ENCODE data around the gene ARHGEF7. TPM values are rescaled to one million over a fixed set of nuclear protein-coding genes. Genes with fewer than 3 reads are reported as not detected.

The ARHGEF7 gene
- total RNA-seq, 1 donor from 2014 or later: 63.7 TPM

- H3K4me1 ChIP-seq: no peaks in the 10 kb centered on the region
- H3K36me3 ChIP-seq: peaks cover 97% of the 10 kb centered on the region
- H3K27ac ChIP-seq: no peak overlapping the region
- no peaks in the 10 kb centered on the region for H3K27me3 ChIP-seq (ENCODE audit: low read depth)
- no peak for ATAC-seq
- no peak overlapping the region for H3K4me3 ChIP-seq
- no peak for DNase-seq
- intact Hi-C loops (cut with DNase I): no loop called here
- H3K9me3 ChIP-seq: no peaks in the 10 kb centered on the region
- no peak for TF ChIP-seq CTCF (IDR thresholded peaks at IDR 0.05)
These were observed 160.3 kb downstream of the ARHGEF7 start for GRCh38 chr13:111275382-111275781.

GRCh38 chr13:111275995-111276618 is 161.0 kb downstream of the ARHGEF7 start:
- H3K4me1 ChIP-seq: no peaks in the 10 kb centered on the region
- no peak overlapping the region for H3K4me3 ChIP-seq
- intact Hi-C loops (cut with DNase I): no loop called here
- no peak overlapping the region for H3K27ac ChIP-seq
- H3K27me3 ChIP-seq (ENCODE audit: low read depth): no peaks in the 10 kb centered on the region
- peaks cover 97% of the 10 kb centered on the region for H3K36me3 ChIP-seq
- no peak for ATAC-seq
- no peak for DNase-seq
- no peak for TF ChIP-seq CTCF (IDR thresholded peaks at IDR 0.05)
- H3K9me3 ChIP-seq: no peaks in the 10 kb centered on the region

- no peak for ATAC-seq
- no peak overlapping the region for H3K4me3 ChIP-seq
- peaks cover 15% of the 10 kb centered on the region for H3K4me1 ChIP-seq
- no peaks in the 10 kb centered on the region for H3K9me3 ChIP-seq
- no peak for DNase-seq
- peaks cover 100% of the 10 kb centered on the region for H3K36me3 ChIP-seq
- intact Hi-C loops (cut with DNase I): no loop called here
- no peak for TF ChIP-seq CTCF (IDR thresholded peaks at IDR 0.05)
- H3K27me3 ChIP-seq (ENCODE audit: low read depth): no peaks in the 10 kb centered on the region
- H3K27ac ChIP-seq: no peak overlapping the region
These were observed 163.1 kb downstream of the ARHGEF7 start for GRCh38 chr13:111278258-111278657.

GRCh38 chr13:111278743-111279652 is 163.9 kb downstream of the ARHGEF7 start:
- DNase-seq (no peak), ATAC-seq (no peak)
- no peak for TF ChIP-seq CTCF (IDR thresholded peaks at IDR 0.05)
- no peak overlapping the region for H3K4me3 ChIP-seq
- H3K27me3 ChIP-seq (ENCODE audit: low read depth): no peaks in the 10 kb centered on the region
- H3K36me3 ChIP-seq: peaks cover 100% of the 10 kb centered on the region
- H3K4me1 ChIP-seq: peaks cover 15% of the 10 kb centered on the region
- H3K9me3 ChIP-seq: no peaks in the 10 kb centered on the region
- no peak overlapping the region for H3K27ac ChIP-seq
- intact Hi-C loops (cut with DNase I): no loop called here

- Histone ChIP-seq H3K27ac (no peak overlapping the region), H3K9me3 (no peaks in the 10 kb centered on the region), H3K4me3 (no peak overlapping the region), H3K36me3 (peaks cover 100% of the 10 kb centered on the region), H3K4me1 (peaks cover 15% of the 10 kb centered on the region), H3K27me3 (ENCODE audit: low read depth) (no peaks in the 10 kb centered on the region)
- intact Hi-C loops (cut with DNase I): no loop called here
- ATAC-seq (no peak), DNase-seq (no peak)
- no peak for TF ChIP-seq CTCF (IDR thresholded peaks at IDR 0.05)
These were observed 165.1 kb downstream of the ARHGEF7 start for GRCh38 chr13:111280226-111280625.

All from lower lobe of right lung (tissue), 2 donors.